ENCODE measurements around the gene CD151. TPM values are rescaled to one million over a fixed set of nuclear protein-coding genes. Genes with fewer than 3 reads are reported as not detected.

The CD151 gene
- total RNA-seq, 1 experiment from 2014 or later, result 296 TPM

DNA sequence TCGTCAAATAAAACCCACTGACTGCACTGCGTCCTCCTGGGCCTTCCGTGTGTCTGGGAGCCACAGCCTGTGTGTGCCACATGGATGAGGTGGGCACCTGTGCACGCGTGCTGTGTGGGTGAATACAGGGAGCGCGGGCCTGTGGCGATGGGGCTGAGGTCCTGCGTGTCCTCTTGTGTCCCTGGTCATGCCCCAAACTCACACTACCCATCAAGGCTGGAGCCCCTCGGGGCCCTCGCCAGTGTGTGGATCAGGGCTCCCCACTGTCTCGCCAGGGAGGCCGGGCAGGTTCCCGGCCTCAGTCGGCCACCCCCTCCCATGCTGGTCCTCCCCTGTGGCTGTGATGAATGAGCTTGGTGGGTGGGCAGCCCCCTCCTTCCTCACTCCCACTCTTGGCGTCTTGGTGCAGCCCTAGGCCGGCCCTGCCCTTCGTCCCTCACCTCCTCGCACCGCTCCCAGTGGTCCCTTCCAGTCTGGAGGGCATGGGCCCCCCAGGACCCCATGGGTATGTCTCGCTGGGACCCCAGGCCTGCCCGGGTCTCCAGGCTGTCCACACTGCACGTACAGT, 707 bp upstream of the CD151 start:
- H3K27ac ChIP-seq (ENCODE audit: low read depth, low read length), result peak overlapping the region; percentile 88
- DNase-seq (ENCODE audit: low read depth, low spot score), result no peak
- H3K9me2 ChIP-seq (ENCODE audit: insufficient read depth), result no peaks in the 10 kb centered on the region
- peaks cover 45% of the 10 kb centered on the region for H3K79me2 ChIP-seq (ENCODE audit: insufficient read depth, low read length)
- ChIA-PET CTCF (no interaction called here), POLR2A (interaction anchor here (1.0 to 1.4 kb wide), 4 partner anchors 10 to 13 kb away, joined by 3 to 12 read pairs (median 6); partner anchors contain the start of genes PNPLA2, POLR2L and TSPAN4), RAD21 (ENCODE audit: low non-redundant PET in 1 of 2, low total read pairs in 2 of 2, uncharacterized antibody in 2 of 2, unreplicated experiment in 2 of 2) (no interaction called here)
- H3K4me3 ChIP-seq (replicated peaks in 1 of 2; ENCODE audit: low read depth in 1 of 2, low read length in 2 of 2), result peak overlapping the region; percentile 74 to 90
- TF ChIP-seq SRF (IDR thresholded peaks at IDR 0.05; ENCODE audit: low read depth) (no peak), YY1 (IDR thresholded peaks at IDR 0.05; ENCODE audit: extremely low read depth, insufficient replicate concordance, low read depth, low read length) (no peak), EZH2phosphoT487 (IDR thresholded peaks at IDR 0.05; ENCODE audit: borderline replicate concordance) (no peak), RAD21 (IDR thresholded peaks at IDR 0.05; ENCODE audit: low read depth) (no peak), POLR2AphosphoS5 (IDR thresholded peaks at IDR 0.05; ENCODE audit: low read depth, low read length) (no peak; the same call in 1 of the 2 replicates), EZH2 (IDR thresholded peaks at IDR 0.05) (no peak), ZFX (IDR thresholded peaks at IDR 0.05) (no peak), SP1 (IDR thresholded peaks at IDR 0.05; ENCODE audit: low read depth) (no peak)
- TF ChIP-seq, protein P1, sequence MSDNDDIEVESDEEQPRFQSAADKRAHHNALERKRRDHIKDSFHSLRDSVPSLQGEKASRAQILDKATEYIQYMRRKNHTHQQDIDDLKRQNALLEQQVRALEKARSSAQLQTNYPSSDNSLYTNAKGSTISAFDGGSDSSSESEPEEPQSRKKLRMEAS (IDR thresholded peaks at IDR 0.05), result no peak
- TF ChIP-seq, protein P2, sequence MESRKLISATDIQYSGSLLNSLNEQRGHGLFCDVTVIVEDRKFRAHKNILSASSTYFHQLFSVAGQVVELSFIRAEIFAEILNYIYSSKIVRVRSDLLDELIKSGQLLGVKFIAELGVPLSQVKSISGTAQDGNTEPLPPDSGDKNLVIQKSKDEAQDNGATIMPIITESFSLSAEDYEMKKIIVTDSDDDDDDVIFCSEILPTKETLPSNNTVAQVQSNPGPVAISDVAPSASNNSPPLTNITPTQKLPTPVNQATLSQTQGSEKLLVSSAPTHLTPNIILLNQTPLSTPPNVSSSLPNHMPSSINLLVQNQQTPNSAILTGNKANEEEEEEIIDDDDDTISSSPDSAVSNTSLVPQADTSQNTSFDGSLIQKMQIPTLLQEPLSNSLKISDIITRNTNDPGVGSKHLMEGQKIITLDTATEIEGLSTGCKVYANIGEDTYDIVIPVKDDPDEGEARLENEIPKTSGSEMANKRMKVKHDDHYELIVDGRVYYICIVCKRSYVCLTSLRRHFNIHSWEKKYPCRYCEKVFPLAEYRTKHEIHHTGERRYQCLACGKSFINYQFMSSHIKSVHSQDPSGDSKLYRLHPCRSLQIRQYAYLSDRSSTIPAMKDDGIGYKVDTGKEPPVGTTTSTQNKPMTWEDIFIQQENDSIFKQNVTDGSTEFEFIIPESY (IDR thresholded peaks at IDR 0.05; ENCODE audit: extremely low read depth, insufficient replicate concordance, low read length), result no peak
- H3K36me3 ChIP-seq (ENCODE audit: control insufficient read depth in 1 of 2, insufficient read depth in 2 of 2, low read length in 2 of 2), result peaks cover 0 to 10% of the 10 kb centered on the region in 2 experiments; a peak in 1 of 4 replicates
- no peaks in the 10 kb centered on the region for H3K27me3 ChIP-seq (ENCODE audit: insufficient read depth, low read length)
- no peak for ATAC-seq
- BruUV-seq (replicated peaks), result no TSS peak
- no peaks in the 10 kb centered on the region for H3K9me3 ChIP-seq (ENCODE audit: control insufficient read depth in 1 of 2, insufficient read depth in 1 of 2, low read depth in 1 of 2, low read length in 2 of 2)
- H2AFZ ChIP-seq (ENCODE audit: low read depth, low read length, poor library complexity, severe bottlenecking), result no peak overlapping the region
- H3K9ac ChIP-seq (ENCODE audit: low read length), result peak overlapping the region; percentile 95
- intact Hi-C loops (cut with micrococcal nuclease), result no loop called here
- peaks cover 27 to 58% of the 10 kb centered on the region in 2 experiments for H3K4me1 ChIP-seq (ENCODE audit: control insufficient read depth in 1 of 2, insufficient read depth in 2 of 2, low read length in 2 of 2)
- H4K20me1 ChIP-seq (ENCODE audit: insufficient read depth), result peaks cover 6% of the 10 kb centered on the region; the same call in 1 of the 2 replicates
- H3K4me2 ChIP-seq (ENCODE audit: low read length), result peak overlapping the region; percentile 99
